MV-4-11 (cell line): ENCODE data around the gene ADAM8.
A peak's percentile ranks its signal among the peaks of the same experiment; 100 is the strongest.

Experiments
- DNase-seq: peaks from one replicate; lab custom pipeline; 2025; lab: John Stamatoyannopoulos, UW

The ADAM8 gene

GRCh38 chr10:133308421-133309099 lies 31.9 kb upstream of the ADAM8 start, which contains the start of the genes TUBGCP2 and ZNF511:
TSS of gene TUBGCP2 (minus strand) at chr10:133308872. CDS start at chr10:133302941, 5,931 bp downstream.
TSS of gene ZNF511 (plus strand) at chr10:133308914. CDS start at chr10:133308944, 30 bp downstream.
- DNase-seq: peak; percentile 77

GRCh38 chr10:133307776-133308420 lies 31.2 kb upstream of the ADAM8 start:
- peak; percentile 32 for DNase-seq

GRCh38 chr10:133306941-133307379 lies 30.3 kb upstream of the ADAM8 start:
- DNase-seq: no peak

GRCh38 chr10:133306097-133306476 lies 29.4 kb upstream of the ADAM8 start:
- no peak for DNase-seq

- DNase-seq: no peak
Observed at GRCh38 chr10:133303206-133303605, 26.5 kb upstream of the ADAM8 start.

GRCh38 chr10:133302230-133302629 lies 25.6 kb upstream of the ADAM8 start:
- no peak for DNase-seq

- no peak for DNase-seq
Observed at GRCh38 chr10:133299738-133300137, 23.1 kb upstream of the ADAM8 start.

GRCh38 chr10:133299224-133299623 lies 22.6 kb upstream of the ADAM8 start:
- no peak for DNase-seq

GRCh38 chr10:133298466-133298865 lies 21.8 kb upstream of the ADAM8 start:
- no peak for DNase-seq

GRCh38 chr10:133297504-133297903 lies 20.8 kb upstream of the ADAM8 start:
- no peak for DNase-seq

- DNase-seq: no peak
Observed at GRCh38 chr10:133295426-133296320, 19.0 kb upstream of the ADAM8 start.

GRCh38 chr10:133294189-133294588 lies 17.5 kb upstream of the ADAM8 start:
- peak; percentile 48 for DNase-seq

- DNase-seq: peak; percentile 48
Observed at GRCh38 chr10:133293810-133294119, 17.1 kb upstream of the ADAM8 start.

GRCh38 chr10:133292919-133293809 lies 16.5 kb upstream of the ADAM8 start:
- peak; percentile 88 for DNase-seq

GRCh38 chr10:133289761-133290160 lies 13.1 kb upstream of the ADAM8 start:
- no peak for DNase-seq

GRCh38 chr10:133287832-133288500 lies 11.3 kb upstream of the ADAM8 start:
- no peak for DNase-seq

- DNase-seq: no peak
Observed at GRCh38 chr10:133286366-133286765, 9.7 kb upstream of the ADAM8 start.

- no peak for DNase-seq
Observed at GRCh38 chr10:133285217-133285616, 8.5 kb upstream of the ADAM8 start.

- DNase-seq: no peak
Observed at GRCh38 chr10:133283931-133284330, 7.3 kb upstream of the ADAM8 start.

- DNase-seq: no peak
Observed at GRCh38 chr10:133282846-133283390, 6.2 kb upstream of the ADAM8 start.
